GM12872 (cell line): ENCODE measurements around the gene EPHB2.

Source experiments
- TF ChIP-seq, protein P1 (sequence below): IDR thresholded peaks from 3 replicates; pipeline ENCODE4 v1.5.1; 2011; ENCODE audit warnings: low read depth, mild to moderate bottlenecking, low read length, moderate library complexity; ENCODE audit not compliant: insufficient read depth

Gene EPHB2

DNA sequence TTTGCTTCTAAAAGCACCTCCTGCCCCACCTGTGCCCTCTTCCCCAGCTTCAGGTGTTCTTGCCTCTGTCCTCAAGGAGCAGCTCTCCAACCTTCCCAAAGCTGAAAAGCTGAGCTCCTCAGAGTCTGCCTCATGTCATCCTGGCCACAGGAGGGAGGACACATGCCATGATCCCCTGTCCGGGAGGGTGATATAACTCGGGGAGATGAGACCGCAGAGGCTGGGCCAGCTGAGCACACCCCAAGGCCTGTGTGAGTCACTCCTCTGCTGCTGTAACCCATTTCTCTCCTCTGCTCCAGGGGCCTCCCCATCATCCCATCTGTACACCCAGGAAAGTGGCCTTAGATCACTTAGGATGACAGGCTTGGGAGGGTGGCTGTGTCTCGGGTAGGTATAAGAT, 49.8 kb downstream of the EPHB2 start:
- TF ChIP-seq, protein P1, sequence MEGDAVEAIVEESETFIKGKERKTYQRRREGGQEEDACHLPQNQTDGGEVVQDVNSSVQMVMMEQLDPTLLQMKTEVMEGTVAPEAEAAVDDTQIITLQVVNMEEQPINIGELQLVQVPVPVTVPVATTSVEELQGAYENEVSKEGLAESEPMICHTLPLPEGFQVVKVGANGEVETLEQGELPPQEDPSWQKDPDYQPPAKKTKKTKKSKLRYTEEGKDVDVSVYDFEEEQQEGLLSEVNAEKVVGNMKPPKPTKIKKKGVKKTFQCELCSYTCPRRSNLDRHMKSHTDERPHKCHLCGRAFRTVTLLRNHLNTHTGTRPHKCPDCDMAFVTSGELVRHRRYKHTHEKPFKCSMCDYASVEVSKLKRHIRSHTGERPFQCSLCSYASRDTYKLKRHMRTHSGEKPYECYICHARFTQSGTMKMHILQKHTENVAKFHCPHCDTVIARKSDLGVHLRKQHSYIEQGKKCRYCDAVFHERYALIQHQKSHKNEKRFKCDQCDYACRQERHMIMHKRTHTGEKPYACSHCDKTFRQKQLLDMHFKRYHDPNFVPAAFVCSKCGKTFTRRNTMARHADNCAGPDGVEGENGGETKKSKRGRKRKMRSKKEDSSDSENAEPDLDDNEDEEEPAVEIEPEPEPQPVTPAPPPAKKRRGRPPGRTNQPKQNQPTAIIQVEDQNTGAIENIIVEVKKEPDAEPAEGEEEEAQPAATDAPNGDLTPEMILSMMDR = no peak

DNA sequence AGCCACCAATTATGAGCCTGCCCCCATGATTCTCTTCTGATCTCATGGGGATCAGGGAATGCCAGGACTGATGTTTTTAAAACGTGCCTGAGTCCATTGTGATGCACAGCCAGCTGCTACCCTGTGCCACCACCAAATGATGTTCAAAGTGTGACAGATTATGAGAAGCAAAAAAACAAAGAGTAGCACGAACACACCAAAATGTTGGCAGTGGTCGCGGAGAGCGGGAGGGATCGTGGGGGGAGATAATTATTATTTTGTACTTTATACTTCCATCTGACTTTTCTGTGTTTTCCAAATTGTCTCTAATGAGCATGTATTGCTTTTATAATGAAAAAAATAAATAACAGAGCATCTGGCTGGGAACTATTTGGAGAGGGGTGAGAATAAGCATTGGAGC, 50.5 kb downstream of the EPHB2 start:
- TF ChIP-seq, protein P1 = no peak

DNA sequence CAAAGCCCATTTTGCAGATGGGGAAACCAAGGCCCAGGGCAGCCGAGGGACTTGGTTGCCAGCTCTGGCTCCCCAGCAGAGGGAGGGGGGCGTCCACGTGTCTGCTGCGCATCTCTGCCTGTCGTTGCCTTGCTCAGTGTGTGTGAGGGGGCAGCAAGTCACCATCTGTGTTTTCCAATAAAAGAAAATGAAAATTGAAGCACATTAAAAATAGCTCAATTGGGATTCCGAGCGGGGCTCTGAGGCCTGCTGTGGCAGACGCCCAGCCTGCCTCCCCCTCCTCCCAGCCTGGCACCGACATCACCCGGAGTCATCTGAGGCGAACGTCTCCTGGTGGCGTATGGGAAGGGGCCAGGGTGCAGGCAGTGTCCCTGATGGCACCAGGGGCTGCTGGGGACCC, 51.2 kb downstream of the EPHB2 start:
- TF ChIP-seq, protein P1 = no peak

DNA sequence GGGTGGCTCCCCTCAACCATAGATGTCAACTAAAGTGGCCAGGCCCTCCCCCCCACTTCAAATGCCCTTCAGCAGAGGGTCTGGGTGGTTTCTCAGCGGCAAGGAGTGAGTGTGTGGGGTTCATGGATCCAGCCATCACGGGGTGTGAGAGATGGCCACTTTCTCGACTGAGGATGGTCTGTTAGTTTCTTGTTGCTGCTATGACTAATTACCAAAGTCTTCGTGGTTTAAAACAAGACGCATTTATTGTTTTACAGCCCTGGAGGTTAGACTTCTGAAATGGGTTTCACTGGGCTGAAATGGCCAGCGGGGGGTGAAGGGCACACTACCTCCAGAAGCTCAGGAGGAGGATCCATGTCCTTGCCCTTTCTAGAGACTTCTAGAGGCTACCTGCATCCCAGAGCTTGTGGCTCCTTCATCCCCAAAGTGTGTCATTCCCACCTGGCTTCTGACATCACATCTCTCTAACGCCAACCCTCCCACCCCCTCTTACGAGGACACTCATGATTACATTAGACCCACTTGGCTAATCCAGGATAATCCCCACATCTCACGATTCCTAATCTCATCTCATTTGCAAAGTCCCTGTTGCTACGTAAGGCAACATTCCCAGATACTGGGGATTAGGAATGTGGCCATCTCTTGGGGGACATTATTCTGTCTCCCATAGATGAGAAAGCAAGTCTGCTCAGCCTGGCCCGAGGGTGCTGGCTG, 53.0 kb downstream of the EPHB2 start:
- TF ChIP-seq, protein P1 = no peak

DNA sequence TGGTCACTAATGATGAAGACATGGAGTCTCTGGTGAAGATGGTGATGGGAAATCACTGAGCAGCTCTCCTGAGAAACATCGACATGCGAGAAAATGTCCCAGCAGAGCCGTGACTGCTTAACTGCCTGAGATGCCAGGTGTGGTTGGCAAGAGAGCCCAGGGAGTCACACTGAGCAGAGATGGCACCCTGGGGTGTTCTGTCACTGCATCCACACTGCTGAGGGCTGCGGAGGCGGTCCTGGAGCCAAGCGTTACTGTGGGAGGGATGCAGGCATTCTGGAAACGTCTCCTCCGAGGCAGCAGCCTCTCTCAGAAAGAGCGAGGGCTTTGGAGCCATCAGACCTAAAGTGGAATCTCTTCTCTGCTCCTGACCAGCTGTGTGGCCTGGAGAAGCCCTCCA, 57.2 kb downstream of the EPHB2 start:
- TF ChIP-seq, protein P1 = no peak

DNA sequence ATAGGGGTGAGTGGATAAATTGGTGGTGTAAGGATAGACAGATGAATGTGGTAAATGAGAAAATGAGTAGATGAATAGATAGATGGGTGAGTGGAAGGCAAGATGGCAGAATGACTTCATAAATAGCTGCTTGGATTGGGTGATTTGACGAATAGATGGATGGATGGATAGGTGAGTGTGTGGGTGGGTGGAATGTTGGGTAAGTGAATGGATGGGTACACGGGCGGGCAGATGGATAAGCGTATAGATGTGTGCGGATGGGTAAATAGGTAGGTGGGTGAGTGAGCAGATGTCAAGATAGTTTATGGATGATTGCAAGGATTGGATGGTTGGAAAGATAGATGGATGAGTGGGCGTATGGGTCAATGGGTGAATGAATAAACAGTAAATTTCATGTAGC, 59.3 kb downstream of the EPHB2 start:
- TF ChIP-seq, protein P1 = no peak

DNA sequence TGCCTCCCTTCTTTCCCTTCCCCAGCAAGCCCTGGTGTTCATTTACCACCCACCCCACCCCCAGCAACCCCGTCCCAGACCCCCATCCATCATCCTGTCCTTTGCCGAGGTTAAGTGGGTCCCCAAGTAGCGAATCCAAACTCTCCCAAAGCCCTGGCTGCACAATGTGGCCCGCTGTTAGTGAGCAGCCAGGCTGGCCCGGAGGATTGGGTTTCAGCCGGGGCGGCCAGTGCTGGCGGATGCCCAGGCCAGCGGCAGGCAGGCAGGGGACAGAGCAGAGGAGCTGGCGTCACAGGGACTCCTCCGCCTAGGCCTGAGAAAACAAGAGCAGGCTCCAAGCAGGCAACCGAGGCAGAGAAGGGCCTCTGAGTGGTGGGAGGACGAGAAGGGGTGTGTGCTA, 61.4 kb downstream of the EPHB2 start:
- TF ChIP-seq, protein P1 = no peak
